ENCODE data around the gene PAAF1.

DNA sequence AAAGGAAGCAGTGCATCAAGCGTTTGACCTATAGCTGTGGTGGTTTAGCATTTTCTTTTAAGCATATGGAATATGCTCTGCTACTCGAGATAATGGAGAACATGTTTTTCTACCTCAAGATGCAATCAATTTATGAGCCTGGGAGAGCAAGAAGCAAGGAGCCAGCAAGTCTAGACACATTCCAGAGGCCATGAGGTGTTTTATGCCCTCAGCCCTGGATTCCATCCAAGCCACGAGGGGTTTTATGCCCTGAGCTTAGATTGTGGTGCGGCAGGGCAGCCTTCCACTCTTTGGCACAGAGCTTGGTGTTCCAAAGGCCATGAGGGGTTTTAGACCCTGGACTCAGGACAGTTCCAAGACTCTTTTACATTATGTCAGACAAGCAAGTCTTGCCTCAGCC is 62.3 kb downstream of the PAAF1 start:
- TF ChIP-seq EZH2 (IDR thresholded peaks at IDR 0.05; ENCODE audit: insufficient read depth, poor library complexity, severe bottlenecking) (no peak), EZH2phosphoT487 (IDR thresholded peaks at IDR 0.05; ENCODE audit: insufficient read depth, low read depth) (no peak)
